Fibroblast of gingiva (primary cell): ENCODE measurements around the gene SETDB1.

Source experiments
- DNase-seq: peaks from one replicate; pipeline ENCODE4 v3.0.0-alpha.2; 2011; ENCODE audit warnings: low read depth

SETDB1 gene

GRCh38 chr1:150931773-150932172, 5.6 kb downstream of the SETDB1 start:
- DNase-seq: no peak

GRCh38 chr1:150944856-150945255, 18.7 kb downstream of the SETDB1 start:
- no peak for DNase-seq

- no peak for DNase-seq
These were observed 28.5 kb downstream of the SETDB1 start for GRCh38 chr1:150954708-150955107.

- DNase-seq: no peak
These were observed 29.1 kb downstream of the SETDB1 start for GRCh38 chr1:150955280-150955679.

GRCh38 chr1:150957666-150958065, 31.5 kb downstream of the SETDB1 start:
- DNase-seq: no peak

GRCh38 chr1:150960646-150961045, 34.5 kb downstream of the SETDB1 start:
- no peak for DNase-seq

- no peak for DNase-seq
These were observed 35.6 kb downstream of the SETDB1 start for GRCh38 chr1:150961756-150962155.

- no peak for DNase-seq
These were observed 37.4 kb downstream of the SETDB1 start for GRCh38 chr1:150963321-150964163.

GRCh38 chr1:150964164-150964489, 38.0 kb downstream of the SETDB1 start:
- DNase-seq: no peak

- no peak for DNase-seq
These were observed 39.4 kb downstream of the SETDB1 start for GRCh38 chr1:150965605-150966004.

- no peak for DNase-seq
These were observed 39.8 kb downstream of the SETDB1 start for GRCh38 chr1:150966011-150966410.

- DNase-seq: no peak
These were observed 41.8 kb downstream of the SETDB1 start for GRCh38 chr1:150967936-150968335.

GRCh38 chr1:150968491-150968890, 42.3 kb downstream of the SETDB1 start:
- no peak for DNase-seq

- DNase-seq: no peak
These were observed 43.5 kb downstream of the SETDB1 start for GRCh38 chr1:150969626-150970025.

- DNase-seq: peak; percentile 71
These were observed 44.8 kb downstream of the SETDB1 start for GRCh38 chr1:150970808-150971582.

- DNase-seq: no peak
These were observed 45.6 kb downstream of the SETDB1 start for GRCh38 chr1:150971583-150972416.

- no peak for DNase-seq
These were observed 46.3 kb downstream of the SETDB1 start for GRCh38 chr1:150972417-150972940.

- no peak for DNase-seq
These were observed 47.2 kb downstream of the SETDB1 start for GRCh38 chr1:150973258-150973835.

GRCh38 chr1:150973836-150974579, 47.8 kb downstream of the SETDB1 start:
- no peak for DNase-seq

- peak; percentile 80 for DNase-seq
These were observed 48.7 kb downstream of the SETDB1 start, which contains the start of gene CERS2 for GRCh38 chr1:150974580-150975478. TSS of gene CERS2 (minus strand) at chr1:150974835. CDS start at chr1:150969090, 5,745 bp downstream.
